ENCODE data around the gene NOX4. TPM values are rescaled to one million over a fixed set of nuclear protein-coding genes. Genes with fewer than 3 reads are reported as not detected.
A peak's percentile ranks its signal among the peaks of the same experiment; 100 is the strongest.
"Not testable (repeated sequence)": the region's sequence is repeated elsewhere in the genome, so short reads cannot be mapped to it uniquely, and the experiment has no call there.

NOX4 gene
- total and polyA plus RNA-seq, 2 donors (not counting 3 experiments of a cell fraction or from before 2014, with no cell fraction given), result 21.2 to 34.0 TPM

DNA sequence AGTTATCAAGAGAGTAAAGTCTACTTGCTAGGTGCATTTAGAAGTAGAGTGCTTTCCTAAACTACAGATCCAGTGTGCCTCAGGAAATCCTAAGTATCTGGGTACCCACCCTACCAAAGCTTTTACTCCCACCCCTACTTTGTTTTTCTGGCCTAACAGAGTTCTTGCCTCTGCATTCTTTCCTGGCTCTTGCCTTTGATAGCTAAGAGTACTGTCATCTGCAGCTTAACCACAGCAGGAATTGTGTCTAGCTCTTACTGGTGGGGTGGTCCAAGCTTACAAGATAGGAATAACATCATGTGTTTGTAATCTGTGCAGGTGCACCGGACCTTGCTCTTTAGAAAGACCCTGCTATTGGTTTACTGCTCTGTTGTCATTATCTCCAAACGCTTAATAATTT lies 82.7 kb downstream of the NOX4 start:
- H3K9ac ChIP-seq (replicated peaks; ENCODE audit: extremely low read depth, insufficient read depth, low read length); H3K27me3 ChIP-seq (ENCODE audit: control insufficient read depth in 2 of 2, insufficient read depth in 2 of 2, low read length in 2 of 2); H3K9me3 ChIP-seq (replicated peaks; ENCODE audit: control insufficient read depth, insufficient read depth, low read length); FAIRE-seq; DNase-seq (ENCODE audit: low read depth, low spot score); H2AFZ ChIP-seq (ENCODE audit: low read depth, low read length); BruUV-seq (replicated peaks); H3K4me1 ChIP-seq (ENCODE audit: control insufficient read depth, extremely low read depth, insufficient read depth, low read length); dilution Hi-C loops (cut with MboI; ENCODE audit: extremely low pct_ligation_motif_present, low sequenced_read_pairs); H3K4me3 ChIP-seq (replicated peaks in 1 of 3; ENCODE audit: insufficient read depth in 1 of 3, low read depth in 1 of 3, low read length in 3 of 3); H3K4me2 ChIP-seq (ENCODE audit: insufficient read depth, low read length); H4K20me1 ChIP-seq (replicated peaks; ENCODE audit: control insufficient read depth, extremely low read depth, insufficient read depth, low read length); H3K27ac ChIP-seq (ENCODE audit: insufficient read depth, low read depth, low read length); H3K36me3 ChIP-seq (ENCODE audit: control insufficient read depth in 2 of 2, extremely low read depth in 1 of 2, insufficient read depth in 2 of 2, low read length in 2 of 2); H3K79me2 ChIP-seq (ENCODE audit: control insufficient read depth, insufficient read depth, low read length); H3K9me1 ChIP-seq (replicated peaks; ENCODE audit: control insufficient read depth, extremely low read depth, insufficient read depth, low read length): not testable (repeated sequence)
- CTCF ChIA-PET, result interaction anchor here (1.0 kb wide), 1 partner anchor 206 kb away, joined by 5 read pairs; no protein-coding TSS in a partner anchor
- intact Hi-C loops (cut with micrococcal nuclease), result loop anchor here (10.0 kb wide), 1 partner anchor 314 kb away; no protein-coding TSS in a partner anchor
- POLR2A ChIA-PET, result interaction anchor here (0.6 kb wide), 1 partner anchor 17 kb away, joined by 3 read pairs; no protein-coding TSS in a partner anchor

GRCh38 chr11:89405629-89406028 lies 85.5 kb downstream of the NOX4 start:
- Histone ChIP-seq H3K9ac (replicated peaks; ENCODE audit: extremely low read depth, insufficient read depth, low read length) (no peak overlapping the region), H3K9me3 (replicated peaks; ENCODE audit: control insufficient read depth, insufficient read depth, low read length) (no peaks in the 10 kb centered on the region), H4K20me1 (replicated peaks; ENCODE audit: control insufficient read depth, extremely low read depth, insufficient read depth, low read length) (no peaks in the 10 kb centered on the region), H3K4me1 (ENCODE audit: control insufficient read depth, extremely low read depth, insufficient read depth, low read length) (no peaks in the 10 kb centered on the region), H3K36me3 (ENCODE audit: control insufficient read depth in 2 of 2, extremely low read depth in 1 of 2, insufficient read depth in 2 of 2, low read length in 2 of 2) (no peaks in the 10 kb centered on the region), H2AFZ (ENCODE audit: low read depth, low read length) (no peak overlapping the region), H3K79me2 (ENCODE audit: control insufficient read depth, insufficient read depth, low read length) (no peaks in the 10 kb centered on the region), H3K27ac (ENCODE audit: insufficient read depth, low read depth, low read length) (no peak overlapping the region), H3K9me1 (replicated peaks; ENCODE audit: control insufficient read depth, extremely low read depth, insufficient read depth, low read length) (no peaks in the 10 kb centered on the region), H3K27me3 (ENCODE audit: control insufficient read depth in 2 of 2, insufficient read depth in 2 of 2, low read length in 2 of 2) (no peaks in the 10 kb centered on the region), H3K4me2 (ENCODE audit: insufficient read depth, low read length) (no peak overlapping the region), H3K4me3 (replicated peaks in 1 of 3; ENCODE audit: insufficient read depth in 1 of 3, low read depth in 1 of 3, low read length in 3 of 3) (no peak overlapping the region)
- no peak for FAIRE-seq
- DNase-seq (ENCODE audit: low read depth, low spot score), result peak; percentile 59
- dilution Hi-C loops (cut with MboI; ENCODE audit: extremely low pct_ligation_motif_present, low sequenced_read_pairs), result no loop called here
- intact Hi-C loops (cut with micrococcal nuclease), result loop anchor here (1.0 to 10.0 kb wide), 2 partner anchors 72 to 311 kb away; no protein-coding TSS in a partner anchor
- TF ChIP-seq, protein P1, sequence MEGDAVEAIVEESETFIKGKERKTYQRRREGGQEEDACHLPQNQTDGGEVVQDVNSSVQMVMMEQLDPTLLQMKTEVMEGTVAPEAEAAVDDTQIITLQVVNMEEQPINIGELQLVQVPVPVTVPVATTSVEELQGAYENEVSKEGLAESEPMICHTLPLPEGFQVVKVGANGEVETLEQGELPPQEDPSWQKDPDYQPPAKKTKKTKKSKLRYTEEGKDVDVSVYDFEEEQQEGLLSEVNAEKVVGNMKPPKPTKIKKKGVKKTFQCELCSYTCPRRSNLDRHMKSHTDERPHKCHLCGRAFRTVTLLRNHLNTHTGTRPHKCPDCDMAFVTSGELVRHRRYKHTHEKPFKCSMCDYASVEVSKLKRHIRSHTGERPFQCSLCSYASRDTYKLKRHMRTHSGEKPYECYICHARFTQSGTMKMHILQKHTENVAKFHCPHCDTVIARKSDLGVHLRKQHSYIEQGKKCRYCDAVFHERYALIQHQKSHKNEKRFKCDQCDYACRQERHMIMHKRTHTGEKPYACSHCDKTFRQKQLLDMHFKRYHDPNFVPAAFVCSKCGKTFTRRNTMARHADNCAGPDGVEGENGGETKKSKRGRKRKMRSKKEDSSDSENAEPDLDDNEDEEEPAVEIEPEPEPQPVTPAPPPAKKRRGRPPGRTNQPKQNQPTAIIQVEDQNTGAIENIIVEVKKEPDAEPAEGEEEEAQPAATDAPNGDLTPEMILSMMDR (IDR thresholded peaks at IDR 0.05; ENCODE audit: extremely low read depth in 1 of 2, insufficient read depth in 1 of 2, low read depth in 1 of 2, low read length in 2 of 2), result peak in 1 of 2 donors; percentile 3
- TF ChIP-seq EZH2 (IDR thresholded peaks at IDR 0.05; ENCODE audit: borderline replicate concordance, low read depth, low read length, severe bottlenecking) (no peak), POLR2AphosphoS5 (IDR thresholded peaks at IDR 0.05; ENCODE audit: insufficient read depth, low read depth, low read length) (no peak)
- ChIA-PET CTCF (interaction anchor here (0.7 to 1.9 kb wide), 6 partner anchors 8 to 220 kb away, joined by 3 to 6 read pairs (median 4); no protein-coding TSS in a partner anchor), POLR2A (interaction anchor here (0.7 kb wide), 1 partner anchor 86 kb away, joined by 3 read pairs; the partner anchor contains the start of gene NOX4)
- BruUV-seq (replicated peaks), result no TSS peak

DNA sequence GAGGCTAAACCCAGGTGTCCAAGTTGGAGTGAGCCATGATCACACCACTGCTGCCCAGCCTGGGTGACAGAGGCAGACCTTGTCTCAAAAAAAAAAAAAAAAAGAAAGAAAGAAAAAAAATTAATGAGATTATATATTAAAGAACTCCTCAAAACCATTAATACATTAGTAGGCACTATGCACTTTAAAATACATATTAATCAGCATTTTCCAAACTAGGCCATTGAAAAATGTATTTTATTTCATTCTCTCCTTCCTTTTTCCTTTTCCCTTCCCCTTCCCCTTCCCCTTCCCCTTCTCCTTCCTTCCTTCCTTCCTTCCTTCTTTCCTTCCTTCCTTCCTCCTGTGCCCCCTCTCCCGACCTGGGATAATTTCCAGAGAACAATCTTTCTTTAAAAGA lies 99.5 kb downstream of the NOX4 start:
- H3K9ac ChIP-seq (replicated peaks; ENCODE audit: extremely low read depth, insufficient read depth, low read length); H4K20me1 ChIP-seq (replicated peaks; ENCODE audit: control insufficient read depth, extremely low read depth, insufficient read depth, low read length); H3K9me1 ChIP-seq (replicated peaks; ENCODE audit: control insufficient read depth, extremely low read depth, insufficient read depth, low read length); H3K4me1 ChIP-seq (ENCODE audit: control insufficient read depth, extremely low read depth, insufficient read depth, low read length); POLR2A ChIA-PET; BruUV-seq (replicated peaks); H3K9me3 ChIP-seq (replicated peaks; ENCODE audit: control insufficient read depth, insufficient read depth, low read length); CTCF ChIA-PET; H3K27ac ChIP-seq (ENCODE audit: insufficient read depth, low read depth, low read length); H3K79me2 ChIP-seq (ENCODE audit: control insufficient read depth, insufficient read depth, low read length); DNase-seq (ENCODE audit: low read depth, low spot score); H3K27me3 ChIP-seq (ENCODE audit: control insufficient read depth in 2 of 2, insufficient read depth in 2 of 2, low read length in 2 of 2); H3K4me3 ChIP-seq (replicated peaks in 1 of 3; ENCODE audit: insufficient read depth in 1 of 3, low read depth in 1 of 3, low read length in 3 of 3); intact Hi-C loops (cut with micrococcal nuclease); H2AFZ ChIP-seq (ENCODE audit: low read depth, low read length); FAIRE-seq; H3K36me3 ChIP-seq (ENCODE audit: control insufficient read depth in 2 of 2, extremely low read depth in 1 of 2, insufficient read depth in 2 of 2, low read length in 2 of 2); H3K4me2 ChIP-seq (ENCODE audit: insufficient read depth, low read length); dilution Hi-C loops (cut with MboI; ENCODE audit: extremely low pct_ligation_motif_present, low sequenced_read_pairs): not testable (repeated sequence)
